ENCODE measurements around the gene POMT1.
"Not testable (repeated sequence)": the region's sequence is repeated elsewhere in the genome, so short reads cannot be mapped to it uniquely, and the experiment has no call there.

Gene POMT1

GRCh38 chr9:131499254-131499767, 3.4 kb upstream of the POMT1 start:
- no peak for DNase-seq

GRCh38 chr9:131500377-131500776, 2.3 kb upstream of the POMT1 start:
- DNase-seq, result peak; percentile 66

- DNase-seq, result no peak
Measured at GRCh38 chr9:131500939-131501541, 1.7 kb upstream of the POMT1 start.

GRCh38 chr9:131503626-131504465, 1.1 kb downstream of the POMT1 start:
- DNase-seq, result peak; percentile 46

- DNase-seq, result no peak
Measured at GRCh38 chr9:131505012-131505411, 2.3 kb downstream of the POMT1 start.

GRCh38 chr9:131511416-131511815, 8.7 kb downstream of the POMT1 start:
- DNase-seq, result no peak

- no peak for DNase-seq
Measured at GRCh38 chr9:131511880-131512279, 9.2 kb downstream of the POMT1 start.

- no peak for DNase-seq
Measured at GRCh38 chr9:131513177-131513576, 10.5 kb downstream of the POMT1 start.

- not testable (repeated sequence) for DNase-seq
Measured at GRCh38 chr9:131515559-131516031, 12.9 kb downstream of the POMT1 start.

- no peak for DNase-seq
Measured at GRCh38 chr9:131516100-131516499, 13.4 kb downstream of the POMT1 start.

- DNase-seq, result no peak
Measured at GRCh38 chr9:131516930-131517329, 14.2 kb downstream of the POMT1 start.

GRCh38 chr9:131517761-131518190, 15.1 kb downstream of the POMT1 start:
- no peak for DNase-seq

GRCh38 chr9:131518553-131518952, 15.8 kb downstream of the POMT1 start:
- no peak for DNase-seq

GRCh38 chr9:131520503-131520902, 17.8 kb downstream of the POMT1 start:
- DNase-seq, result no peak

GRCh38 chr9:131521203-131521602, 18.5 kb downstream of the POMT1 start:
- DNase-seq, result no peak

- no peak for DNase-seq
Measured at GRCh38 chr9:131521822-131522221, 19.1 kb downstream of the POMT1 start.

GRCh38 chr9:131522257-131523085, 19.8 kb downstream of the POMT1 start:
- DNase-seq, result no peak

GRCh38 chr9:131523086-131523388, 20.3 kb downstream of the POMT1 start:
- no peak for DNase-seq

GRCh38 chr9:131523451-131524435, 21.0 kb downstream of the POMT1 start:
- no peak for DNase-seq

- no peak for DNase-seq
Measured at GRCh38 chr9:131524665-131525315, 22.1 kb downstream of the POMT1 start.
